OCI-LY3 (cell line): ENCODE measurements around the gene RPL13A.

ENCODE experiments used
- H2AFZ ChIP-seq: fragments of 200-600, 300-600 bp; shearing (Covaris generic); 2 replicates; pipeline ENCODE4 v1.6.0; 2014; ENCODE audit warnings: antibody characterized with exemption, low read depth, low read length
- H3K27ac ChIP-seq: fragments of 200-600, 300-600 bp; sonication (generic); 2 replicates; pipeline ENCODE4 v1.5.1; 2014; ENCODE audit warnings: mild to moderate bottlenecking, low read length, moderate library complexity, mixed read lengths
- H3K27me3 ChIP-seq: fragments of 200-600, 300-600 bp; sonication (generic); 2 replicates; pipeline ENCODE4 v1.6.1; 2014; ENCODE audit warnings: low read depth, low read length, mixed read lengths
- H3K36me3 ChIP-seq: fragments of 200-600, 300-600 bp; sonication (generic); replicated peaks from 2 replicates; pipeline ENCODE3; 2014; ENCODE audit warnings: low read depth, low read length, mixed read lengths
- H3K4me1 ChIP-seq: fragments of 300-600, 200-600 bp; sonication (generic); 2 replicates; pipeline ENCODE4 v1.6.1; 2014; ENCODE audit warnings: low read length, mixed read lengths
- H3K4me2 ChIP-seq: fragments of 200-600, 300-600 bp; sonication (generic); 2 replicates; pipeline ENCODE4 v1.6.1; 2014; ENCODE audit warnings: low read length, mixed read lengths
- H3K4me3 ChIP-seq: fragments of 300-600, 200-600 bp; sonication (generic); 2 replicates; pipeline ENCODE4 v1.5.1; 2014; ENCODE audit warnings: antibody characterized with exemption, mild to moderate bottlenecking, low read length, moderate library complexity
- H3K79me2 ChIP-seq: fragments of 300-600, 200-600 bp; shearing (Covaris generic); 2 replicates; pipeline ENCODE4 v1.6.1; 2014; ENCODE audit warnings: mild to moderate bottlenecking, low read length, mixed read lengths
- H3K9ac ChIP-seq: fragments of 300-600, 200-600 bp; shearing (Covaris generic); 2 replicates; pipeline ENCODE4 v1.6.0; 2014; ENCODE audit warnings: mild to moderate bottlenecking, low read length, moderate library complexity
- H3K9me3 ChIP-seq: fragments of 200-600, 300-600 bp; shearing (Covaris generic); 2 replicates; pipeline ENCODE4 v1.6.1; 2014; ENCODE audit warnings: low read length, mixed read lengths; ENCODE audit not compliant: insufficient read depth
- H4K20me1 ChIP-seq: fragments of 200-600, 300-600 bp; sonication (generic); 2 replicates; pipeline ENCODE4 v1.6.1; 2016; ENCODE audit warnings: low read length, mixed read lengths; ENCODE audit not compliant: insufficient read depth
- EZH2phosphoT487 ChIP-seq: fragments of 200-600 bp; shearing (Covaris generic); IDR thresholded peaks from 2 replicates; pipeline ENCODE4 v1.6.1; 2018; ENCODE audit warnings: antibody characterized with exemption, mixed run types, low read depth
- TF ChIP-seq, protein P1 (sequence below): fragments of 200-600, 300-600 bp; sonication (generic); IDR thresholded peaks from 2 replicates; pipeline ENCODE4 v1.5.1; 2014; ENCODE audit warnings: antibody characterized with exemption, low read length, low read depth

RPL13A gene

DNA sequence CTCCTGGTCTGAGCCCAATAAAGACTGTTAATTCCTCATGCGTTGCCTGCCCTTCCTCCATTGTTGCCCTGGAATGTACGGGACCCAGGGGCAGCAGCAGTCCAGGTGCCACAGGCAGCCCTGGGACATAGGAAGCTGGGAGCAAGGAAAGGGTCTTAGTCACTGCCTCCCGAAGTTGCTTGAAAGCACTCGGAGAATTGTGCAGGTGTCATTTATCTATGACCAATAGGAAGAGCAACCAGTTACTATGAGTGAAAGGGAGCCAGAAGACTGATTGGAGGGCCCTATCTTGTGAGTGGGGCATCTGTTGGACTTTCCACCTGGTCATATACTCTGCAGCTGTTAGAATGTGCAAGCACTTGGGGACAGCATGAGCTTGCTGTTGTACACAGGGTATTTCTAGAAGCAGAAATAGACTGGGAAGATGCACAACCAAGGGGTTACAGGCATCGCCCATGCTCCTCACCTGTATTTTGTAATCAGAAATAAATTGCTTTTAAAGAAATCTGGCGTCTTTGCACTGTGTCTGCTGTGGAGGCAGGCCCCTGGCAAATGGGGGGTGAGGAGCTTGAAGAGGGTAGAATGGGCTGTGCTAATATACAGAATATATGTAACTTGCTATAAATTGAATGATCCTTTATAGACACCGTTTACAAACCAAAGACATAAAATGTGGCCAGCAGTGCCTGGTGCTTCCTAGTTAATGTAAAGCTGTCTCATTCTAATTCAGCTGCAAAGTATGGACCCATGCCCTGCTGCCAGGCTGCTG lies 4.6 kb downstream of the RPL13A start:
- H2AFZ ChIP-seq, result no peak overlapping the region
- H3K4me3 ChIP-seq, result no peak overlapping the region
- TF ChIP-seq, protein P1, sequence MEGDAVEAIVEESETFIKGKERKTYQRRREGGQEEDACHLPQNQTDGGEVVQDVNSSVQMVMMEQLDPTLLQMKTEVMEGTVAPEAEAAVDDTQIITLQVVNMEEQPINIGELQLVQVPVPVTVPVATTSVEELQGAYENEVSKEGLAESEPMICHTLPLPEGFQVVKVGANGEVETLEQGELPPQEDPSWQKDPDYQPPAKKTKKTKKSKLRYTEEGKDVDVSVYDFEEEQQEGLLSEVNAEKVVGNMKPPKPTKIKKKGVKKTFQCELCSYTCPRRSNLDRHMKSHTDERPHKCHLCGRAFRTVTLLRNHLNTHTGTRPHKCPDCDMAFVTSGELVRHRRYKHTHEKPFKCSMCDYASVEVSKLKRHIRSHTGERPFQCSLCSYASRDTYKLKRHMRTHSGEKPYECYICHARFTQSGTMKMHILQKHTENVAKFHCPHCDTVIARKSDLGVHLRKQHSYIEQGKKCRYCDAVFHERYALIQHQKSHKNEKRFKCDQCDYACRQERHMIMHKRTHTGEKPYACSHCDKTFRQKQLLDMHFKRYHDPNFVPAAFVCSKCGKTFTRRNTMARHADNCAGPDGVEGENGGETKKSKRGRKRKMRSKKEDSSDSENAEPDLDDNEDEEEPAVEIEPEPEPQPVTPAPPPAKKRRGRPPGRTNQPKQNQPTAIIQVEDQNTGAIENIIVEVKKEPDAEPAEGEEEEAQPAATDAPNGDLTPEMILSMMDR, result no peak
- no peak for TF ChIP-seq EZH2phosphoT487
- no peak overlapping the region for H3K4me2 ChIP-seq
- peaks cover 21% of the 10 kb centered on the region for H3K4me1 ChIP-seq
- H3K9ac ChIP-seq, result no peak overlapping the region
- H4K20me1 ChIP-seq, result peaks cover 34% of the 10 kb centered on the region
- peaks cover 60% of the 10 kb centered on the region for H3K36me3 ChIP-seq
- peak overlapping the region; percentile 39 for H3K27ac ChIP-seq
- peaks cover 50% of the 10 kb centered on the region for H3K79me2 ChIP-seq
- no peaks in the 10 kb centered on the region for H3K9me3 ChIP-seq
- H3K27me3 ChIP-seq, result no peaks in the 10 kb centered on the region

DNA sequence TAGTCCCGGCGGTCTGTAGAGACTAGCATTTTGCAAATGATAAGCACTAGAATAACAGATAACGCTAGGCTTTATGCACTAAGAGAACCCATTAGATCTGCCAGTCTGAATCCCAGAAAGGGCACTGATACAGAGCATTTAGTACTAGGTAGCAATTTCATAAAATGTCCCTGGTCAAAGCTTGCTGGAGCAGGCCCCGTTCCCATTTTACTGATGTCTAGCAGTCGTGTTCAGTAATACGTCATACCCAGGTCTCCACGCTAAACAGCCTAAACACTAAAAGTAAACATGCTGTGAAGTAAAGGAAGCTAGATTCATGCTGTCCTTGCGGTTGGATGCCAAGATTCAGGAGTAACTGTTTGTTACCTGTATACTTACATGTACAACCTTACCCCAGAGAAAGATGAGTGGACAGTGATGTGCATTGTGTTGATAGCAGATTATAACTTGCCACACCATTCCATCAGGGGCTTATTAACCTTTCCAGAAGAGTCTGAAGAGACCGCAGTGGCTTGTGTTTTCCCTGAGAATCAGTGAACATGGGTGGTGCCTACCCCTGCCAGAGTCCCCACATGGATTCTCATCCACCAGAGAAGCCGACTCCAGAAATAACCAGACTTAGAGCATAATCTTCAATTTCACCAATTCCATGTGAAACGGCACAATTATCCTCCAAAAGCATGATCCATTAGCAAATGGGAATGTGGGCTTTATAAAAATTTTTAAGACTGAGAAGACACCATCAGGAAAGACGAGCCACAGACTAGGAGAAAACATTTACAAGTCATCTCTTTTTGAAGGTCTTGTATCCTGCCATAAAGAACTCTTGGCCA lies 5.4 kb downstream of the RPL13A start:
- H4K20me1 ChIP-seq, result peaks cover 36% of the 10 kb centered on the region
- H3K27me3 ChIP-seq, result no peaks in the 10 kb centered on the region
- H3K36me3 ChIP-seq, result peaks cover 66% of the 10 kb centered on the region
- H3K9ac ChIP-seq, result no peak overlapping the region
- H3K4me1 ChIP-seq, result peaks cover 28% of the 10 kb centered on the region
- H3K4me3 ChIP-seq, result no peak overlapping the region
- H3K79me2 ChIP-seq, result peaks cover 53% of the 10 kb centered on the region
- no peak overlapping the region for H3K4me2 ChIP-seq
- H2AFZ ChIP-seq, result no peak overlapping the region
- peak overlapping the region; percentile 39 for H3K27ac ChIP-seq
- no peak for TF ChIP-seq EZH2phosphoT487
- TF ChIP-seq, protein P1, result no peak
- no peaks in the 10 kb centered on the region for H3K9me3 ChIP-seq

- TF ChIP-seq, protein P1, result no peak
- no peak for TF ChIP-seq EZH2phosphoT487
Observed at GRCh38 chr19:49496574-49497008, 9.2 kb downstream of the RPL13A start.

More at GRCh38 chr19:49496574-49497008, 9.2 kb downstream of the RPL13A start:
- H3K4me2 ChIP-seq, result peak overlapping the region; percentile 95
- H3K27me3 ChIP-seq, result no peaks in the 10 kb centered on the region
- peaks cover 29% of the 10 kb centered on the region for H4K20me1 ChIP-seq
- no peak overlapping the region for H2AFZ ChIP-seq
- no peaks in the 10 kb centered on the region for H3K9me3 ChIP-seq
- peak overlapping the region; percentile 100 for H3K9ac ChIP-seq
- H3K27ac ChIP-seq, result peak overlapping the region; percentile 71
- peaks cover 55% of the 10 kb centered on the region for H3K36me3 ChIP-seq
- peaks cover 33% of the 10 kb centered on the region for H3K79me2 ChIP-seq
- H3K4me1 ChIP-seq, result peaks cover 46% of the 10 kb centered on the region
- peak overlapping the region; percentile 83 for H3K4me3 ChIP-seq
